SU-DHL-6 (cell line): ENCODE measurements around the gene H2BW2.
"Not testable (repeated sequence)": the region's sequence is repeated elsewhere in the genome, so short reads cannot be mapped to it uniquely, and the experiment has no call there.

Experiments
- H2AFZ ChIP-seq: fragments of 200-600 bp; sonication (generic); 2 replicates; pipeline ENCODE4 v1.6.1; 2014; ENCODE audit warnings: low read depth, mild to moderate bottlenecking, moderate library complexity, mixed read lengths, antibody characterized with exemption, low read length; ENCODE audit not compliant: severe bottlenecking
- H3F3A ChIP-seq: fragments of 200-600 bp; shearing (Covaris generic); 2 replicates; pipeline ENCODE4 v1.6.0; 2016; ENCODE audit warnings: antibody characterized with exemption, mild to moderate bottlenecking; ENCODE audit not compliant: insufficient read depth
- H3K27ac ChIP-seq: fragments of 200-600 bp; sonication (generic); 2 replicates; pipeline ENCODE4 v1.5.1; 2016; ENCODE audit warnings: low read depth, mild to moderate bottlenecking, low read length, moderate library complexity, mixed read lengths
- H3K27me3 ChIP-seq: fragments of 200-600 bp; sonication (generic), shearing (Covaris generic); 2 replicates; pipeline ENCODE4 v1.6.0; 2014; ENCODE audit warnings: mild to moderate bottlenecking, low read length
- H3K36me3 ChIP-seq: fragments of 200-600 bp; sonication (generic); 2 replicates; pipeline ENCODE4 v1.6.1; 2014; ENCODE audit warnings: mild to moderate bottlenecking, low read length, mixed read lengths
- H3K4me2 ChIP-seq: fragments of 300-600, 200-600 bp; shearing (Covaris generic), sonication (generic); 2 replicates; pipeline ENCODE4 v1.6.0; 2014; ENCODE audit warnings: low read length, low read depth, mild to moderate bottlenecking; ENCODE audit not compliant: poor library complexity, severe bottlenecking
- H3K4me3 ChIP-seq: fragments of 200-600 bp; sonication (generic); 2 replicates; pipeline ENCODE4 v1.5.1; 2014; ENCODE audit warnings: antibody characterized with exemption, low read length, mild to moderate bottlenecking, mixed read lengths; ENCODE audit not compliant: insufficient read depth, poor library complexity, severe bottlenecking
- H3K79me2 ChIP-seq: fragments of 200-600 bp; sonication (generic); 2 replicates; pipeline ENCODE4 v1.6.1; 2014; ENCODE audit warnings: mild to moderate bottlenecking, low read length, moderate library complexity; ENCODE audit not compliant: insufficient read depth
- H3K9ac ChIP-seq: fragments of 200-600 bp; sonication (generic); 2 replicates; pipeline ENCODE4 v1.7.0; 2014; ENCODE audit warnings: mild to moderate bottlenecking, low read length
- H3K9me2 ChIP-seq: fragments of 200-600 bp; sonication (generic); replicated peaks from 2 replicates; pipeline ENCODE4 v1.6.1; 2014; ENCODE audit warnings: low read length; ENCODE audit not compliant: insufficient read depth
- H3K9me3 ChIP-seq: fragments of 200-600 bp; sonication (generic); 2 replicates; pipeline ENCODE4 v1.6.1; 2014; ENCODE audit warnings: low read length, mixed read lengths; ENCODE audit not compliant: insufficient read depth
- H4K20me1 ChIP-seq: fragments of 200-600 bp; sonication (generic); 2 replicates; pipeline ENCODE4 v1.6.1; 2014; ENCODE audit warnings: low read depth, mild to moderate bottlenecking, antibody characterized with exemption, low read length, moderate library complexity, mixed read lengths
- CTCF ChIP-seq: fragments of 200-600 bp; sonication (generic); IDR thresholded peaks from one replicate; pipeline ENCODE4 v1.5.1; 2017; ENCODE audit warnings: antibody characterized with exemption, mild to moderate bottlenecking, low read length, moderate library complexity; ENCODE audit not compliant: insufficient read depth, poor library complexity, severe bottlenecking
- EZH2phosphoT487 ChIP-seq: fragments of 200-600 bp; sonication (generic), shearing (Covaris generic); conservative IDR thresholded peaks from 2 replicates; pipeline ENCODE4 v1.6.1; 2018; ENCODE audit warnings: mild to moderate bottlenecking, antibody characterized with exemption, low read length, moderate library complexity, mixed read lengths

The H2BW2 gene

GRCh38 chrX:104041003-104041402 is 1.2 kb downstream of the H2BW2 start:
- Histone ChIP-seq H3K27ac (no peak overlapping the region), H3K79me2 (no peaks in the 10 kb centered on the region), H3F3A (no peaks in the 10 kb centered on the region), H3K36me3 (no peaks in the 10 kb centered on the region), H4K20me1 (no peaks in the 10 kb centered on the region), H3K9me3 (no peaks in the 10 kb centered on the region), H3K4me3 (no peak overlapping the region), H3K27me3 (no peaks in the 10 kb centered on the region), H3K4me2 (no peak overlapping the region), H3K9me2 (no peaks in the 10 kb centered on the region), H2AFZ (no peak overlapping the region), H3K9ac (no peak overlapping the region)
- TF ChIP-seq EZH2phosphoT487: no peak
- no peak for TF ChIP-seq CTCF

DNA sequence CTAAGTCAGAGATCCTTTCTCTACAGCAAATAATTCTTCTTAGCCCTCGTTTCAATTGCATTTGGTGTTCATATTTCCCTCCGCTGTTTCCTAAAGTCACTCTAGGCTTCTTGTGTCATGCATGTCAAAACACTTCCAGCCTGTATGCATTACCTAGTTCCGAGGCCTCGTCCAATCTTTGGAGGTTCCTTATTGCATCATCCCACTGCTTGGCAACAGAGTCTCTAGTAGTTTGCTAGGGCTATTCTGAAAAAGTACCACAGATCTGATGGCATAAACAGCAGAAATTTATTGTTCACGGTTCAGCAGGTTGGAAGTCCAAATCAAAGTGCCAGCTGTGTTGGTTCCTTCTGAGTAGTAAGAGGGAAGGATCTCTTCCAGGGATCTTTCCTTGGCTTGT is 5.9 kb downstream of the H2BW2 start:
- Histone ChIP-seq H3K79me2 (no peaks in the 10 kb centered on the region), H3K27me3 (no peaks in the 10 kb centered on the region), H3F3A (no peaks in the 10 kb centered on the region), H3K27ac (no peak overlapping the region), H3K36me3 (no peaks in the 10 kb centered on the region), H3K9me2 (no peaks in the 10 kb centered on the region), H3K4me2 (no peak overlapping the region), H4K20me1 (no peaks in the 10 kb centered on the region), H3K4me3 (no peak overlapping the region), H2AFZ (no peak overlapping the region), H3K9ac (no peak overlapping the region), H3K9me3 (no peaks in the 10 kb centered on the region)
- TF ChIP-seq EZH2phosphoT487: no peak
- TF ChIP-seq CTCF: no peak

- H3K9me2 ChIP-seq: no peaks in the 10 kb centered on the region
- no peaks in the 10 kb centered on the region for H3K36me3 ChIP-seq
- H3K27ac ChIP-seq: no peak overlapping the region
- TF ChIP-seq CTCF: no peak
- no peak for TF ChIP-seq EZH2phosphoT487
- H3K27me3 ChIP-seq: no peaks in the 10 kb centered on the region
- no peak overlapping the region for H2AFZ ChIP-seq
- H3K79me2 ChIP-seq: no peaks in the 10 kb centered on the region
- H3K9ac ChIP-seq: no peak overlapping the region
- H3K4me3 ChIP-seq: no peak overlapping the region
- no peaks in the 10 kb centered on the region for H3F3A ChIP-seq
- H3K4me2 ChIP-seq: no peak overlapping the region
- no peaks in the 10 kb centered on the region for H3K9me3 ChIP-seq
- H4K20me1 ChIP-seq: no peaks in the 10 kb centered on the region
Measured at GRCh38 chrX:104047171-104047570, 7.4 kb downstream of the H2BW2 start.

DNA sequence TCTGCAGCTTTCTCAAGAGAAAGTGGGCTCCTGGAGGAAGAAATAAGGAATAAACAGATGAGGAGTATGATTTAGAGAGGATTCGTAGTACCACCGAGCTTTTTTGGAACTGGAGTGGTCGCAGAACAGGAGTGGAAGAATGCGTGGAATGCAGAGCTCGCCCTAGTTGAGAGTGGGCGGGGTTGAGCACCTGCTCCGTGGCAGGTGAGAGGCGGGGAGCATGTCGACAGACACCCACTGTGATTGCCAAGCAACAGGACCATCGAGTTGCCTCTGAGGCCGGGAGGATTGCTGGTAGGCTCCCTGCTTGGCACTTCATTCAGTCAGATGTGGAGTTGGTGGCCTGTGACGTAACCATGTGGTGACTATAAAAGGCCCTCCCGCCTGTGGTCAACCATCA is 15.2 kb downstream of the H2BW2 start:
- H3K4me2 ChIP-seq, H3K9me3 ChIP-seq, H3K79me2 ChIP-seq, H3K9ac ChIP-seq, H2AFZ ChIP-seq, H3K9me2 ChIP-seq, H3K36me3 ChIP-seq, H3F3A ChIP-seq, H3K27me3 ChIP-seq, H3K4me3 ChIP-seq, H4K20me1 ChIP-seq, H3K27ac ChIP-seq: not testable (repeated sequence)

DNA sequence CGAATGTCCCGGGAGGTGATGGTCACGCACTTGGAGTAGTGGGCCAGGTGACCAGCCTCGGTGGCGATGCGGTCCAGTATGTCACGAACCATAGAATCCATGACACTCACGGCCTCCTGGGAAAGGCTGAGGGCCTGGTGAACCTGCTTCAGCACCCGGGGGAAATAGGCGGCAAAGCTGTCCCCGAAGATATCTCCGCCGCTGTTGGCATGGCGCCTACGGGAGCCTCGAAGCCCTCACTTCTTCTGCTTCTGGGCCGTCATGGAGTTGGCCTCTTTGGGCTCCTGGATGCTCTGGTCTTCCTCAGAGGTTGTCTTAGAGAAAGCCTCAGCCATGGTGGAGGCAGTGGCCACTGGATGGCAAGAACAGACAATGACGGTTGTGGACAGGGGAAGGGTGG is 22.9 kb downstream of the H2BW2 start:
- H3F3A ChIP-seq, H3K4me2 ChIP-seq, H3K9me3 ChIP-seq, H3K27me3 ChIP-seq, H3K27ac ChIP-seq, H3K9ac ChIP-seq, H3K36me3 ChIP-seq, H3K79me2 ChIP-seq, H3K9me2 ChIP-seq, H3K4me3 ChIP-seq, H4K20me1 ChIP-seq, H2AFZ ChIP-seq: not testable (repeated sequence)

- not testable (repeated sequence) for H3K36me3 ChIP-seq, H3K4me2 ChIP-seq, H3K9me3 ChIP-seq, H3K27ac ChIP-seq, H4K20me1 ChIP-seq, H3K4me3 ChIP-seq, H3F3A ChIP-seq, H3K9me2 ChIP-seq, H3K79me2 ChIP-seq, H3K9ac ChIP-seq, H3K27me3 ChIP-seq, H2AFZ ChIP-seq
Measured at GRCh38 chrX:104075778-104076445, 36.2 kb downstream of the H2BW2 start, which contains the start of gene TMSB15C. Gene TMSB15C, minus strand, starts transcription at chrX:104076236.
